Measurements from ENCODE around the gene NUDT2. TPM values are rescaled to one million over a fixed set of nuclear protein-coding genes. Genes with fewer than 3 reads are reported as not detected.

NUDT2 gene
- total and polyA plus RNA-seq, 10 donors, result 10.4 to 32.1 (median 16.0) TPM

- WGBS, 5 donors, result 71 to 83% (median 77%) methylated on average over 3 of the region's 3 CpGs
- intact Hi-C loops (cut with DNase I; ENCODE audit: low total_unique reads), result loop anchor here (5.0 kb wide), 2 partner anchors 48 to 258 kb away; no protein-coding TSS in a partner anchor
- H3K27ac ChIP-seq, result no peak overlapping the region
- no peaks in the 10 kb centered on the region for H3K9me3 ChIP-seq
- peaks cover 0 to 22% (median 9%) of the 10 kb centered on the region in 6 donors for H3K36me3 ChIP-seq
- peaks cover 7 to 34% (median 18%) of the 10 kb centered on the region in 6 donors for H3K4me1 ChIP-seq
- H3K27me3 ChIP-seq (replicated peaks in 1 of 7), result no peaks in the 10 kb centered on the region
- TF ChIP-seq POLR2AphosphoS5 (IDR thresholded peaks at IDR 0.05) (no peak), POLR2A (IDR thresholded peaks at IDR 0.05) (no peak)
- TF ChIP-seq, protein P1, sequence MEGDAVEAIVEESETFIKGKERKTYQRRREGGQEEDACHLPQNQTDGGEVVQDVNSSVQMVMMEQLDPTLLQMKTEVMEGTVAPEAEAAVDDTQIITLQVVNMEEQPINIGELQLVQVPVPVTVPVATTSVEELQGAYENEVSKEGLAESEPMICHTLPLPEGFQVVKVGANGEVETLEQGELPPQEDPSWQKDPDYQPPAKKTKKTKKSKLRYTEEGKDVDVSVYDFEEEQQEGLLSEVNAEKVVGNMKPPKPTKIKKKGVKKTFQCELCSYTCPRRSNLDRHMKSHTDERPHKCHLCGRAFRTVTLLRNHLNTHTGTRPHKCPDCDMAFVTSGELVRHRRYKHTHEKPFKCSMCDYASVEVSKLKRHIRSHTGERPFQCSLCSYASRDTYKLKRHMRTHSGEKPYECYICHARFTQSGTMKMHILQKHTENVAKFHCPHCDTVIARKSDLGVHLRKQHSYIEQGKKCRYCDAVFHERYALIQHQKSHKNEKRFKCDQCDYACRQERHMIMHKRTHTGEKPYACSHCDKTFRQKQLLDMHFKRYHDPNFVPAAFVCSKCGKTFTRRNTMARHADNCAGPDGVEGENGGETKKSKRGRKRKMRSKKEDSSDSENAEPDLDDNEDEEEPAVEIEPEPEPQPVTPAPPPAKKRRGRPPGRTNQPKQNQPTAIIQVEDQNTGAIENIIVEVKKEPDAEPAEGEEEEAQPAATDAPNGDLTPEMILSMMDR (IDR thresholded peaks at IDR 0.05 in 8 of 11, conservative IDR thresholded peaks at IDR 0.05 in 3 of 11), result no peak
- no peak overlapping the region for H3K4me3 ChIP-seq
- no peak for DNase-seq
These were observed 4.5 kb downstream of the NUDT2 start for GRCh38 chr9:34333836-34334235.

DNA sequence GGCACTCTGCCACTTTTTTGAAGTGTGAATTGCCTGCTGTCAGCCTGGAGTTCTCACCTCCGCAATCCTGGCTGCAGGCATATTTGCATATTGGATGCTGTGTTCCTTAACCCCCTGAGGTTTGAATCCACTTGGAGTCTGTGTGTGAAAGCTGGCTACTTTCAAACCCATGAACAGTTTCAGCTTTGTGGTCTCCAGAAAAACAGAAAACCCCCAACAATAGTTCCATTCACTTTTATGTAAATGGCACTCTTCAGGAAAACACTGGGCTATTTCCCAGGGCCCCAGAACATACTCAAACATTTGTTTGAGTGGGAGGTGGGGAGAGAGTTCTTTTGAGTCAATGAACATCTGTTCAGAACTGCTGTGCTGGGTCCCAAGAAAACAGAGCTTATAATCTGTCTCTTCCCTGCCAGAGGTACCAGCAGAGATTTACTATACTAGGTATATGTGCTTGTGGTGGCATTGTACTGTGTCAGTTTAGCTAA, 5.0 kb downstream of the NUDT2 start:
- Histone ChIP-seq H3K36me3 (peaks cover 0 to 27% (median 14%) of the 10 kb centered on the region in 6 donors), H3K4me1 (peaks cover 7 to 32% (median 17%) of the 10 kb centered on the region in 6 donors), H3K27me3 (replicated peaks in 1 of 7) (no peaks in the 10 kb centered on the region), H3K9me3 (no peaks in the 10 kb centered on the region), H3K27ac (no peak overlapping the region), H3K4me3 (no peak overlapping the region)
- intact Hi-C loops (cut with DNase I; ENCODE audit: low total_unique reads), result loop anchor here (5.0 kb wide), 2 partner anchors 48 to 258 kb away; no protein-coding TSS in a partner anchor
- TF ChIP-seq POLR2A (IDR thresholded peaks at IDR 0.05), result no peak
- no peak for TF ChIP-seq POLR2AphosphoS5 (IDR thresholded peaks at IDR 0.05)
- TF ChIP-seq, protein P1 (IDR thresholded peaks at IDR 0.05 in 8 of 11, conservative IDR thresholded peaks at IDR 0.05 in 3 of 11), result no peak
- DNase-seq, result no peak
- 85 to 95% (median 91%) methylated on average over 1 of the region's 1 CpG for WGBS, 5 donors

DNA sequence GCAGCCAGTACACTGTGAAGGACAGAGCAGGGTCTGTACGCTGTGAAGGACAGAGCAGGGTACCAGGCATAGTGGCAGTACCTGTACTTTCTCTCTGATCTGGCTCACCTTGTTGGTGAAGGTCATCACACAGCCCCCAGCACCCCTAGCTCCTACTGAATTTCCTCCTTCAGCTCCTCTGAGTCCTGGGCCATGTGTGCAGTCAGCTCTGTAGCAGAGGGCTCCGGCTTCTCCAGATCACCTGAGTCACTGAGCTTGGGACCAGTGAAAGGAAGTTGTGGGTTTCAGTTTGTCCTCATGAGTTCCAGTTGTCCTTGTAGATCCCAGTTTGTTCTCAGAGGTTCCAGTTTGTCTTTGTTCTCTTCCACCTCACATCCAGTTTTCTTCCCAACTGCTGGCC, 5.5 kb downstream of the NUDT2 start:
- TF ChIP-seq POLR2A (IDR thresholded peaks at IDR 0.05) (no peak), POLR2AphosphoS5 (IDR thresholded peaks at IDR 0.05) (no peak)
- TF ChIP-seq, protein P1 (IDR thresholded peaks at IDR 0.05 in 8 of 11, conservative IDR thresholded peaks at IDR 0.05 in 3 of 11), result no peak
- Histone ChIP-seq H3K27me3 (replicated peaks in 1 of 7) (no peaks in the 10 kb centered on the region), H3K36me3 (peaks cover 0 to 32% (median 19%) of the 10 kb centered on the region in 6 donors), H3K4me1 (peaks cover 7 to 30% (median 15%) of the 10 kb centered on the region in 6 donors), H3K9me3 (no peaks in the 10 kb centered on the region), H3K4me3 (no peak overlapping the region), H3K27ac (no peak overlapping the region)
- intact Hi-C loops (cut with DNase I; ENCODE audit: low total_unique reads), result loop anchor here (5.0 kb wide), 2 partner anchors 47 to 257 kb away; no protein-coding TSS in a partner anchor
- WGBS, 5 donors, result 74 to 91% (median 82%) methylated on average over 2 of the region's 2 CpGs
- DNase-seq, result no peak

DNA sequence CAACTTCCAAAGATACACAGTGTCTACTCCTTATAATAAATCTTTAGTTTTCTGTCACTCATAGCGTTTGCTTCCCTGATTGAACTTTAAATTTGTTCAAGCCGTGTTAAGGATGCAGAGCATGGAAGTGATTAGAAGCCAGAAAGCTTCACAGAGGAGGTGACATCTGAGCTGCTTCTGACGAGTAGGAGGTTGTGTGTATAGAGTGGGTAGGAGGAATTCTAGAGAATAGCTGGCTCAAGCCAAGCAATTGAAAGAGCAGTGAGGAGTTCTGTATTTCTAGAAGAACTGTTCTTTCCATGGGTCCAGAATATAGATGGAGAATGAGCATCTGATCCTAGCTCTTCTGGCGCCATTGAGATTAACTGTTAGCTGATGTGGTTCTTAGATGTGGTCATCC, 6.0 kb downstream of the NUDT2 start:
- intact Hi-C loops (cut with DNase I; ENCODE audit: low total_unique reads), result no loop called here
- Histone ChIP-seq H3K4me3 (no peak overlapping the region), H3K9me3 (no peaks in the 10 kb centered on the region), H3K27me3 (replicated peaks in 1 of 7) (no peaks in the 10 kb centered on the region), H3K27ac (no peak overlapping the region), H3K4me1 (peaks cover 7 to 26% (median 12%) of the 10 kb centered on the region in 6 donors), H3K36me3 (peaks cover 0 to 37% (median 22%) of the 10 kb centered on the region in 6 donors)
- WGBS, 5 donors, result 81 to 94% (median 87%) methylated on average over 4 of the region's 4 CpGs
- TF ChIP-seq POLR2A (IDR thresholded peaks at IDR 0.05) (no peak), POLR2AphosphoS5 (IDR thresholded peaks at IDR 0.05) (no peak)
- TF ChIP-seq, protein P1 (IDR thresholded peaks at IDR 0.05 in 8 of 11, conservative IDR thresholded peaks at IDR 0.05 in 3 of 11), result no peak
- no peak for DNase-seq
